Epithelial cell of proximal tubule (primary cell): ENCODE results near the gene CHST13. TPM values are rescaled to one million over a fixed set of nuclear protein-coding genes. Genes with fewer than 3 reads are reported as not detected.

ENCODE experiments used
- DNase-seq: peaks from one replicate; pipeline ENCODE4 v3.0.0-alpha.2; 2011; ENCODE audit warnings: low read depth
- H3K4me3 ChIP-seq: 2 replicates; pipeline ENCODE4 v1.5.1; 2011; ENCODE audit warnings: low read depth, mild to moderate bottlenecking, low read length
- CTCF ChIP-seq: conservative IDR thresholded peaks from 2 replicates; pipeline ENCODE4 v1.5.1; 2012; ENCODE audit warnings: low read depth, mild to moderate bottlenecking, low read length
- total RNA-seq: library from RNA; depleted of rRNA; stranded (reverse); fragments of >200 nt; gene quantifications from 2 replicates; pipeline ENCODE4 v1.2.3, GENCODE V29; 2015

The CHST13 gene
- total RNA-seq, 1 donor from 2014 or later, result 0.29 TPM

DNA sequence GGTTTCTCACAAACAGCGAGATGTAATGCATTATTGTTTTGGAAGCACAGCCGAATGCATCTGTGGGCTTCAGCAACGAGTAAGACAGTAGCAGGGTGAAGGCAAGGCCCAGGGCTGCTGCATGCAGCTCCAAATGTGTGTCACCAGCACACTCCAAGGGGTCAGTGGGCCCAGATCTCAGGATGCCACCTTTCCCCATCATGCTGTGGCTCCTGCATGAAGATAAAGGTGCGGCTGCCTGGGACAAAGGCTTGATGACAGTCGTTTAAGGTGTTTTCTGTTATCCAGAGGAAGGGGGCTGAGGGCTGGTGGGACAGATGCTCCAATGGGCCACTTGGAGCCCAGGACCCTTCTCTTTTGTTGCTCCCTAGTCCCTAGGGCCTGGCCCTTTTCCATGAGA lies 21.6 kb downstream of the CHST13 start:
- DNase-seq, result no peak
- TF ChIP-seq CTCF, result no peak
- H3K4me3 ChIP-seq, result no peak overlapping the region

GRCh38 chr3:126546013-126546412 lies 22.1 kb downstream of the CHST13 start:
- no peak overlapping the region for H3K4me3 ChIP-seq
- TF ChIP-seq CTCF, result no peak
- no peak for DNase-seq

- TF ChIP-seq CTCF, result no peak
- no peak overlapping the region for H3K4me3 ChIP-seq
- DNase-seq, result no peak
These were observed 22.7 kb downstream of the CHST13 start for GRCh38 chr3:126546549-126547239.

DNA sequence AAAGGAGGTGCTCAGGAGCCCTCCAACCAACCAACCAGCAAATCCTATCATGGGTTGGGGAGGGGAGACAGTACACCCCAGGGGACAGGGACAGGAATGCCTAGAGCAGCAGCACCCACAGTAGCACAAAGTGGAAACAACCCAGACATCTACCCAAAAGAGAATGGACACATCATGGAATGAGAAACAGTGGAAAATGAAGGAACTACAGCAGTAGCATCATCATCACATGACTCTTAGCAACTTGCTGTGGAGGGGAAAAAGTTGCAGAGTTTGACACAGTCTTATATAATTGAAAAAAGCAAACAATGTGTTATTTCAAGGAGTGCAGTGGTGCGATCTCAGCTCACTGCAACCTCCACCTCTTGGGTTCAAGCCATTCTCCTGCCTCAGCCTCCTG lies 23.8 kb downstream of the CHST13 start:
- DNase-seq, result no peak
- H3K4me3 ChIP-seq, result no peak overlapping the region
- no peak for TF ChIP-seq CTCF

DNA sequence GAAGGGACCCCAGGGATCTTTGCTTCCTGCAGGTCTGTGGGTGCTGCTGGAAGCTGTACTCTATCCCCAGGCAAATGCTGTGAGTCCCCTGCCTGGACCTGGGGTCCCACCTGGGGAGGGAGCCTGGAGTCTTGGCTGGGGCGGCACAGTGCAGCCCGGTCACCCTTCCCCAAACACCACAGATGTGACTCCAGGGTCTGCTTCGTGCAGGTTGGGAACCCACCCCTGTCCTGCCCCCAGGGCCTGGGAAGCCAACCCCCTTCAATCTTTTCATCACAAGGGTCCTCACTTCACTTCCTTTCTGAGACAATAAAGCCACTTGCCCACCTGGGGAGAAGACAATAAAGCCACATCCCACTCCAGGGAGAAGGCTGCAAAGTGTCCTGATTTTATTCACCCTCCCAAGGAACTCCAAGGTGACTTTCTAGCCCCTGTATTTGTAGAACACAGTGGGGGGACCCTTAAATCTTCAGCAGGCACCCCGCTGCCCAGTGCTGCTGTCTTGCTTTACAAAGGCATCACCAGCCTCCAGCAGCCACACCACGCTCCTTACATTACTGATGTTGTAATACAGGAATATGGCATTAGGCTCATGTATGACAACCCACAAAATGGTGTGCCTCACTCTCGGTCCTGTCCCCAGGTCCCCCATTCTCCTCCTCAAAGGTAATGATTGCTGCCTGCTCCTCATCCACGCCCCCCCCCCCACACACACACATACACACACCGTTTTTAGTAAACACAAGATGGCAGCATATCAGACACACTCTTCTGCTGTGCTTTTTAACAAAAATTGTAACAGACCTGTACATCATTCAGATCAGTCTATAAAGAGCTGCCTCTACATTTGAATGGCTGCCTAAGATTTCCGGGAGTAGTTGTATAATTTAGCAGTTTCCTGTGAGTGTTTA lies 24.9 kb downstream of the CHST13 start:
- TF ChIP-seq CTCF, result peak; percentile 7

DNA sequence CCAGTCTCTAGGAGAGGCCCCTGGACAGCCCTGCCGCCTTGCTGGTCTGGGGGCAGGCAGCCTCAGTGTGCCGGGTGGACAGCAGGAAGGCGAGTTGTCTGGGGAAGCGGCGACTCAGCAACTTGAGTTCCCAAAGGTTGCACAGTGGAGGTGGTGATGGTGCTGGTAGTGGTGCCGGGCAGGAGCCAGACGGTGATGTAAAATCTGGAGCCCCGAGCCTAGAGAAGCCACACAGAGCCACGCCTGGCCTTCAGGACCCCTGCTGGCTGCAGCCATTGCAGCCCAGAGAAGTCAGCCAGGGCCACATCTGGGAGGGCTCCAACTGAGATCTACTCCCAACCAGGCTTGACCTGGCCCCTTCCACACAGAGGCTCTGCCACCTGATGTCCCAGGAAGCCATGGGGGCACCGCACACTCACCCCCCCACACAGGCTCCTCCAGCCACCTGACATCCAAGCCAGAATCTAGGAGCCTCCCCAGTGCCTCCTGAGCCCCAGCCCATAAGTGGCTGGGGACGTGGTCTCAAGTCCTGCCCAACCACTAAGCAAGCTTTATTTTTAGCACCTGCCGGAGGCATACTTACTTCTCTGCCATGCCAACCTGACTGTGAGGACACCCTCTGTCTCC lies 26.0 kb downstream of the CHST13 start:
- no peak for TF ChIP-seq CTCF
- DNase-seq, result no peak
- H3K4me3 ChIP-seq, result no peak overlapping the region

More for the DNA sequence above, 24.9 kb downstream of the CHST13 start:
- no peak overlapping the region for H3K4me3 ChIP-seq
- DNase-seq, result no peak
